ENCODE results near the gene BMP6. TPM values are rescaled to one million over a fixed set of nuclear protein-coding genes. Genes with fewer than 3 reads are reported as not detected.
A peak's percentile ranks its signal among the peaks of the same experiment; 100 is the strongest.

Gene BMP6
- total RNA-seq, 4 donors from 2014 or later: 1.7 to 8.3 (median 3.3) TPM

GRCh38 chr6:7910298-7910653, 184.4 kb downstream of the BMP6 start:
- H3K4me3 ChIP-seq: peak overlapping the region; percentile 65 to 92 (median 73)
- H3K36me3 ChIP-seq: no peaks in the 10 kb centered on the region
- no peaks in the 10 kb centered on the region for H3K9me3 ChIP-seq
- H3K4me1 ChIP-seq: peaks cover 22 to 30% of the 10 kb centered on the region in 2 donors
- intact Hi-C loops (cut with DNase I; ENCODE audit: low total_unique reads): loop anchor here (5.0 kb wide), 2 partner anchors 82 to 183 kb away; partner anchors contain the start of gene BMP6
- TF ChIP-seq, protein P1, sequence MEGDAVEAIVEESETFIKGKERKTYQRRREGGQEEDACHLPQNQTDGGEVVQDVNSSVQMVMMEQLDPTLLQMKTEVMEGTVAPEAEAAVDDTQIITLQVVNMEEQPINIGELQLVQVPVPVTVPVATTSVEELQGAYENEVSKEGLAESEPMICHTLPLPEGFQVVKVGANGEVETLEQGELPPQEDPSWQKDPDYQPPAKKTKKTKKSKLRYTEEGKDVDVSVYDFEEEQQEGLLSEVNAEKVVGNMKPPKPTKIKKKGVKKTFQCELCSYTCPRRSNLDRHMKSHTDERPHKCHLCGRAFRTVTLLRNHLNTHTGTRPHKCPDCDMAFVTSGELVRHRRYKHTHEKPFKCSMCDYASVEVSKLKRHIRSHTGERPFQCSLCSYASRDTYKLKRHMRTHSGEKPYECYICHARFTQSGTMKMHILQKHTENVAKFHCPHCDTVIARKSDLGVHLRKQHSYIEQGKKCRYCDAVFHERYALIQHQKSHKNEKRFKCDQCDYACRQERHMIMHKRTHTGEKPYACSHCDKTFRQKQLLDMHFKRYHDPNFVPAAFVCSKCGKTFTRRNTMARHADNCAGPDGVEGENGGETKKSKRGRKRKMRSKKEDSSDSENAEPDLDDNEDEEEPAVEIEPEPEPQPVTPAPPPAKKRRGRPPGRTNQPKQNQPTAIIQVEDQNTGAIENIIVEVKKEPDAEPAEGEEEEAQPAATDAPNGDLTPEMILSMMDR (IDR thresholded peaks at IDR 0.05 in 4 of 5, conservative IDR thresholded peaks at IDR 0.05 in 1 of 5): no peak
- no peak for TF ChIP-seq POLR2A (IDR thresholded peaks at IDR 0.05)
- in situ Hi-C loops (cut with MboI; ENCODE audit: low sequenced_read_pairs in 4 of 4): no loop called here
- DNase-seq: no peak
- H3K27me3 ChIP-seq: no peaks in the 10 kb centered on the region
- peak; percentile 45 to 58 for ATAC-seq
- H3K27ac ChIP-seq: peak overlapping the region; percentile 67 to 86 (median 74)

- Histone ChIP-seq H3K9me3 (no peaks in the 10 kb centered on the region), H3K4me3 (peak within 1 kb of the TSS; percentile 65 to 92 (median 74)), H3K27ac (peak within 1 kb of the TSS; percentile 78 to 86 (median 80)), H3K4me1 (peaks cover 17 to 25% of the 10 kb centered on the region in 2 donors), H3K36me3 (no peaks in the 10 kb centered on the region), H3K27me3 (no peaks in the 10 kb centered on the region)
- TF ChIP-seq, protein P1 (IDR thresholded peaks at IDR 0.05 in 4 of 5, conservative IDR thresholded peaks at IDR 0.05 in 1 of 5): no peak
- peak; percentile 37 to 56 for TF ChIP-seq POLR2A (IDR thresholded peaks at IDR 0.05)
- intact Hi-C loops (cut with DNase I; ENCODE audit: low total_unique reads): loop anchor here (5.0 kb wide), 2 partner anchors 82 to 183 kb away; partner anchors contain the start of gene BMP6
- peak; percentile 52 to 57 for DNase-seq
- peak; percentile 75 to 76 for ATAC-seq
- in situ Hi-C loops (cut with MboI; ENCODE audit: low sequenced_read_pairs in 4 of 4): no loop called here
These were observed 184.9 kb downstream of the BMP6 start, which contains the start of gene TXNDC5 for GRCh38 chr6:7910654-7911344. TXNDC5 (minus strand) TSS chr6:7910788; CDS start chr6:7910776, 12 bp downstream.

DNA sequence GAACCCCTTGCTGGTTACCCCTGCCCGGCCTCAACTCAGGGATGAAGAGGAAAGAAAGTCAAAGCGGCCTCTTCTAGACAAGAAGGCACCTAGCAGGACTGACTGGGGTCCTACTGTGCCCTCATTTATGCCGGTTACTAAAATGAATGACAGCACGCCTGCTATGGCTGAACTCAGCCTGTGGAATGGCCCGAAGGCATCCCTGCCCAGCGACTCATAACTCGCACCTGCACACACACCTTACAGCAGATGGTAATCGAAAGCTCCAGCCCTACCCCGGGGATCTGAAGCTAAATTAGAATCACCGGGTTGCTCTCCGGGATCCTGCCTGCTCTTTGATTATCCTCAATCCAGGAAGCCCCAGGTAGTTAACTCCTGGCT, 185.4 kb downstream of the BMP6 start:
- no peaks in the 10 kb centered on the region for H3K36me3 ChIP-seq
- H3K4me3 ChIP-seq: peak overlapping the region in 3 of 4 donors; percentile 65 to 74 (median 65)
- in situ Hi-C loops (cut with MboI; ENCODE audit: low sequenced_read_pairs in 4 of 4) (no loop called here), intact Hi-C loops (cut with DNase I; ENCODE audit: low total_unique reads) (loop anchor here (5.0 kb wide), 2 partner anchors 81 to 184 kb away; partner anchors contain the start of gene BMP6)
- H3K4me1 ChIP-seq: peaks cover 14 to 23% of the 10 kb centered on the region in 2 donors
- ATAC-seq (no peak), DNase-seq (no peak)
- peak overlapping the region; percentile 78 to 82 (median 80) for H3K27ac ChIP-seq
- H3K27me3 ChIP-seq: no peaks in the 10 kb centered on the region
- no peak for TF ChIP-seq POLR2A (IDR thresholded peaks at IDR 0.05)
- TF ChIP-seq, protein P1 (IDR thresholded peaks at IDR 0.05 in 4 of 5, conservative IDR thresholded peaks at IDR 0.05 in 1 of 5): no peak
- no peaks in the 10 kb centered on the region for H3K9me3 ChIP-seq

DNA sequence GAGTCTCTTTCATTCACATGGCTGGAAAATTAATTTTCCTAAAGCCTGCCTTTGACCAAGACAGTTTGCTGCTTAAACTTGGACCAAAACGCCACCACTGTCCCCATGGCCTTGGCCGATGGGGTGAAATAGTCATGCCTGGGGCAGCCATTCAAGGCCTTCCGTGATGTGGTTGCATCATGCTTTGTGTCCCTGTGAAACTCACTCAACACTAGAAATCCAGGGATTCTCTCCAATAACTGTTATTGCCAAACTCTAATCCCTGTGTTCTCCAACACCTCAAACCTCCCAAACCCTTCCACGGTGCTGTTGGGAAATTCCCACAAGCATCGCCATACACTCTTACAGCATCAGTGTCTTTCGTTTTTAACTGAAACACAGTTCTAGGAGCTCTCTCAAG, 186.1 kb downstream of the BMP6 start:
- DNase-seq (peak; percentile 41 to 62), ATAC-seq (peak; percentile 27 to 51)
- Histone ChIP-seq H3K36me3 (no peaks in the 10 kb centered on the region), H3K4me1 (peaks cover 10 to 16% of the 10 kb centered on the region in 2 donors), H3K27me3 (no peaks in the 10 kb centered on the region), H3K9me3 (no peaks in the 10 kb centered on the region), H3K27ac (peak overlapping the region in 3 of 4 donors; percentile 31 to 80 (median 45)), H3K4me3 (no peak overlapping the region)
- intact Hi-C loops (cut with DNase I; ENCODE audit: low total_unique reads) (loop anchor here (5.0 kb wide), 2 partner anchors 80 to 185 kb away; partner anchors contain the start of gene BMP6), in situ Hi-C loops (cut with MboI; ENCODE audit: low sequenced_read_pairs in 4 of 4) (no loop called here)
- TF ChIP-seq, protein P1 (IDR thresholded peaks at IDR 0.05 in 4 of 5, conservative IDR thresholded peaks at IDR 0.05 in 1 of 5): no peak
- TF ChIP-seq POLR2A (IDR thresholded peaks at IDR 0.05): no peak

Data from gastrocnemius medialis (tissue), 4 donors.